IPS-18a (cell line): ENCODE results near the gene AP1S2.
A peak's percentile ranks its signal among the peaks of the same experiment; 100 is the strongest.

Experiments used
- H3K27ac ChIP-seq: one replicate; pipeline ENCODE4 v1.5.1; 2013; ENCODE audit warnings: low read length
- H3K27me3 ChIP-seq: one replicate; pipeline ENCODE4 v1.6.1; 2013; ENCODE audit warnings: mild to moderate bottlenecking, low read length; ENCODE audit not compliant: control insufficient read depth, insufficient read depth
- H3K36me3 ChIP-seq: one replicate; pipeline ENCODE4 v1.6.1; 2013; ENCODE audit warnings: low read depth, low read length; ENCODE audit not compliant: control insufficient read depth
- H3K4me1 ChIP-seq: one replicate; pipeline ENCODE4 v1.6.1; 2013; ENCODE audit warnings: low read depth, low read length; ENCODE audit not compliant: control insufficient read depth
- H3K4me3 ChIP-seq: one replicate; pipeline ENCODE4 v1.5.1; 2013; ENCODE audit warnings: low read length
- H3K9ac ChIP-seq: one replicate; pipeline ENCODE4 v1.6.1; 2013; ENCODE audit warnings: mild to moderate bottlenecking, low read length, moderate library complexity
- H3K9me3 ChIP-seq: one replicate; pipeline ENCODE4 v1.6.1; 2013; ENCODE audit warnings: low read depth, low read length; ENCODE audit not compliant: control insufficient read depth

Gene AP1S2

GRCh38 chrX:15797707-15798106 is 56.9 kb downstream of the AP1S2 start:
- peaks cover 32% of the 10 kb centered on the region for H3K36me3 ChIP-seq
- no peaks in the 10 kb centered on the region for H3K9me3 ChIP-seq
- no peaks in the 10 kb centered on the region for H3K27me3 ChIP-seq
- H3K9ac ChIP-seq: no peak overlapping the region
- no peak overlapping the region for H3K27ac ChIP-seq
- no peak overlapping the region for H3K4me3 ChIP-seq
- no peaks in the 10 kb centered on the region for H3K4me1 ChIP-seq

DNA sequence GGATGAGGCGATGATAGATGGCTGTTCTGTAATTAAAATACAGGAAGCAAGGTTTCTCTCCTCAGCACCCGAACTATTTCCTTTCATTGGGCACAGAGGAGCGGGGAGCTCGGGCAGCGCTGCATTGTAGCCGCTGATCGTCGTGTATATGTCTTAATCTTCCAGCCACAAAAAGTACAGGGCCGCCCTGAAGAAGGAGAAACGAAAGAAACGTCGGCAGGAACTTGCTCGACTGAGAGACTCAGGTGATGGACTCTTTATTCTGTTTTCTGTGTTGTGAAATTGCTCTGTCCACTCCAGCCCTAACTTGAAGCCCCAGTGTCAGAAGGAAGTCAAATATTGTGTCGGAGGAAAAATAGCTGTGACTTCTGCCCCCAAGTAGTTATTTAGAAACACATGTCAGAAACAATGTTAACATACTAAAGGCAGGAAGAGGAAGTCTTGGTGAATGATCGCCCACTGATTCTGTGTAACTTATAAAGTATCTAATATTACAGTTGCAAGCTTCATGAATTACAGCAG is 63.8 kb downstream of the AP1S2 start:
- no peaks in the 10 kb centered on the region for H3K4me1 ChIP-seq
- no peak overlapping the region for H3K27ac ChIP-seq
- peak overlapping the region; percentile 87 for H3K4me3 ChIP-seq

GRCh38 chrX:15789979-15790768 is 64.4 kb downstream of the AP1S2 start, which contains the start of gene ZRSR2:
Gene ZRSR2, plus strand, starts transcription at chrX:15790484. Its CDS starts 12 bp downstream, at chrX:15790496.
- H3K27me3 ChIP-seq: no peaks in the 10 kb centered on the region
- no peaks in the 10 kb centered on the region for H3K9me3 ChIP-seq
- peak within 1 kb of the TSS; percentile 65 for H3K9ac ChIP-seq
- peak within 1 kb of the TSS; percentile 87 for H3K4me3 ChIP-seq
- H3K4me1 ChIP-seq: no peaks in the 10 kb centered on the region
- H3K36me3 ChIP-seq: peaks cover 16% of the 10 kb centered on the region
- H3K27ac ChIP-seq: no peak within 1 kb of the TSS

More for the DNA sequence above, 63.8 kb downstream of the AP1S2 start:
- H3K9ac ChIP-seq: peak overlapping the region; percentile 65
- no peaks in the 10 kb centered on the region for H3K27me3 ChIP-seq
- H3K9me3 ChIP-seq: no peaks in the 10 kb centered on the region
- peaks cover 17% of the 10 kb centered on the region for H3K36me3 ChIP-seq

DNA sequence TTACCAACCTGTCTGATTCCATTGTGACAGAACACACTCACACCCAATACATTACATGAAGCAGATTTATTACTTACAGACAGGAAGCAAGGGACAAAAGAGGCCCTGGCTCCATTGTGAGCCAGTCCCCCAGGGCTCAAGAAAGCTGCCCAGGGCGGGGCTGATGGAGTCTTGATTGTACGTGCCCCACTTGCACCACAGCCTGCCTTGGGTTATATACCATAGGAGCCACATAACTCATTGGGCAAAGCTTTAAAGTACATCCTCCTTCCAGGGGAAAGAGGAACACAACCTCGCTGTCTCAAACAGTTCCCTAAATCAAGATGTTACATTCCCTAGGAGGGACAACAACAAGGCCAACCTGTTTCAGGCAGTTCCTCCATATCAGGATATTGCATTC is 67.7 kb downstream of the AP1S2 start:
- Histone ChIP-seq H3K36me3 (peaks cover 3% of the 10 kb centered on the region), H3K4me1 (no peaks in the 10 kb centered on the region), H3K4me3 (no peak overlapping the region), H3K27ac (no peak overlapping the region), H3K27me3 (no peaks in the 10 kb centered on the region), H3K9ac (no peak overlapping the region), H3K9me3 (no peaks in the 10 kb centered on the region)

DNA sequence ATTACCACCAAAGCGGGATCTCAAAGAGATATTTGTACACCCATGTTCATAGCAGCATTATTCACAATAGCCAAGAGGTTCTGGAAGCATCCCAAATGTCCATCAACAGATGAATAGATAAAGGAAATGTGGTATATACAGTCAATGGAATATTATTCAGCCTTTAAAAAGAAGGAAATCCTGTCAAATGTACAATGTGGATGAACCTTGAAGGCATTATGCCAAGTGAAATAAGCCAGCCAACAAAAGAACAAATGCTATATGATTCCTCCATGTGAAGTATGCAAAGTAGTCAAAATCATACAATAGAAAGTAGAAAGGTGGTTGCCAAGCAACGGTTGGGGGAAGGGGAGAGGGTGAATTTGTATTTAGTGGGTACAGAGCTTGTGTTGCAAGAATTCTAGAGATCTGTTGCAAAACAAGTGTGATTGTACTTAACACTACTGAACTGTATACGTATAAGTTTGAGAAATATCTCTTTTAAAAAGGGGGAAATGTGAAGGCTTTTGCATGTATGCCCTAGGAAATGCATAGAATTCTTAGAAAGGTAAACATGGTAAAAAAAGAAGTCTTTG is 69.3 kb downstream of the AP1S2 start:
- no peak overlapping the region for H3K9ac ChIP-seq
- H3K4me3 ChIP-seq: no peak overlapping the region
- no peak overlapping the region for H3K27ac ChIP-seq
- H3K4me1 ChIP-seq: no peaks in the 10 kb centered on the region
- H3K9me3 ChIP-seq: no peaks in the 10 kb centered on the region
- H3K36me3 ChIP-seq: peaks cover 3% of the 10 kb centered on the region
- H3K27me3 ChIP-seq: no peaks in the 10 kb centered on the region

- Histone ChIP-seq H3K4me1 (no peaks in the 10 kb centered on the region), H3K4me3 (no peak overlapping the region), H3K9me3 (no peaks in the 10 kb centered on the region), H3K36me3 (peaks cover 14% of the 10 kb centered on the region), H3K27ac (no peak overlapping the region), H3K9ac (no peak overlapping the region), H3K27me3 (no peaks in the 10 kb centered on the region)
Measured at GRCh38 chrX:15781961-15782699, 72.5 kb downstream of the AP1S2 start.
